ENCODE data around the gene CARD14. TPM values are rescaled to one million over a fixed set of nuclear protein-coding genes. Genes with fewer than 3 reads are reported as not detected.
"Not testable (repeated sequence)": the region's sequence is repeated elsewhere in the genome, so short reads cannot be mapped to it uniquely, and the experiment has no call there.

CARD14 gene
- total RNA-seq, 1 donor from 2014 or later = 0.60 TPM

GRCh38 chr17:80154166-80154565 is 15.7 kb upstream of the CARD14 start:
- Histone ChIP-seq H3K9me3 (ENCODE audit: low read depth) (no peaks in the 10 kb centered on the region), H3K79me2 (ENCODE audit: low read depth) (no peaks in the 10 kb centered on the region), H3K27me3 (no peaks in the 10 kb centered on the region), H2AFZ (replicated peaks) (peak overlapping the region; percentile 72), H3K4me1 (peaks cover 2% of the 10 kb centered on the region), H3K36me3 (no peaks in the 10 kb centered on the region), H3K27ac (no peak overlapping the region), H3K4me3 (no peak overlapping the region), H4K20me1 (ENCODE audit: low read depth) (no peaks in the 10 kb centered on the region), H3K9ac (no peak overlapping the region), H3F3A (ENCODE audit: low read depth) (peaks cover 16% of the 10 kb centered on the region), H3K4me2 (no peak overlapping the region)
- TF ChIP-seq EZH2phosphoT487 (IDR thresholded peaks at IDR 0.05) (no peak), CTCF (IDR thresholded peaks at IDR 0.05) (no peak), EZH2 (IDR thresholded peaks at IDR 0.05) (no peak)
- H3K4me1 Mint-ChIP-seq = peaks cover 8% of the 10 kb centered on the region
- no peak for DNase-seq (ENCODE audit: low spot score)
- H3K36me3 Mint-ChIP-seq = no peaks in the 10 kb centered on the region
- H3K27ac Mint-ChIP-seq = no peak overlapping the region
- H3K9me3 Mint-ChIP-seq = peaks cover 29% of the 10 kb centered on the region
- H3K4me3 Mint-ChIP-seq = no peak overlapping the region
- H3K27me3 Mint-ChIP-seq (ENCODE audit: insufficient read depth, low read depth) = no peaks in the 10 kb centered on the region

- Mint-ChIP-seq H3K9me3 (peaks cover 29% of the 10 kb centered on the region), H3K4me1 (peaks cover 18% of the 10 kb centered on the region)
- H3K4me3 Mint-ChIP-seq; H2AFZ ChIP-seq (replicated peaks); H3K27me3 ChIP-seq; H3K36me3 Mint-ChIP-seq; H3K36me3 ChIP-seq; H3K4me3 ChIP-seq; H3K27ac ChIP-seq; H4K20me1 ChIP-seq (ENCODE audit: low read depth); H3K4me2 ChIP-seq; H3K9me3 ChIP-seq (ENCODE audit: low read depth); DNase-seq (ENCODE audit: low spot score); H3K79me2 ChIP-seq (ENCODE audit: low read depth); H3K9ac ChIP-seq; H3K27ac Mint-ChIP-seq; H3K27me3 Mint-ChIP-seq (ENCODE audit: insufficient read depth, low read depth): not testable (repeated sequence)
- Histone ChIP-seq H3F3A (ENCODE audit: low read depth) (peaks cover 20% of the 10 kb centered on the region), H3K4me1 (peaks cover 14% of the 10 kb centered on the region)
Measured at GRCh38 chr17:80155600-80155999, 14.2 kb upstream of the CARD14 start.

- no peak overlapping the region for H3K4me2 ChIP-seq
- TF ChIP-seq CTCF (IDR thresholded peaks at IDR 0.05) (no peak), EZH2 (IDR thresholded peaks at IDR 0.05) (no peak), EZH2phosphoT487 (IDR thresholded peaks at IDR 0.05) (no peak)
- H3K4me1 ChIP-seq = peaks cover 20% of the 10 kb centered on the region
- H3K27ac ChIP-seq = no peak overlapping the region
- peaks cover 26% of the 10 kb centered on the region for H3K9me3 Mint-ChIP-seq
- no peak overlapping the region for H3K4me3 ChIP-seq
- H3K4me1 Mint-ChIP-seq = peaks cover 23% of the 10 kb centered on the region
- no peak overlapping the region for H2AFZ ChIP-seq (replicated peaks)
- H3K27me3 ChIP-seq = no peaks in the 10 kb centered on the region
- no peak for DNase-seq (ENCODE audit: low spot score)
- no peak overlapping the region for H3K9ac ChIP-seq
- H4K20me1 ChIP-seq (ENCODE audit: low read depth) = no peaks in the 10 kb centered on the region
- no peaks in the 10 kb centered on the region for H3K36me3 Mint-ChIP-seq
- H3K27me3 Mint-ChIP-seq (ENCODE audit: insufficient read depth, low read depth) = peaks cover 4% of the 10 kb centered on the region
- no peak overlapping the region for H3K4me3 Mint-ChIP-seq
- H3K79me2 ChIP-seq (ENCODE audit: low read depth) = no peaks in the 10 kb centered on the region
- peaks cover 30% of the 10 kb centered on the region for H3F3A ChIP-seq (ENCODE audit: low read depth)
- H3K9me3 ChIP-seq (ENCODE audit: low read depth) = no peaks in the 10 kb centered on the region
- H3K27ac Mint-ChIP-seq = no peak overlapping the region
- no peaks in the 10 kb centered on the region for H3K36me3 ChIP-seq
Measured at GRCh38 chr17:80158846-80159245, 11.0 kb upstream of the CARD14 start.

- peaks cover 19% of the 10 kb centered on the region for H3K4me1 Mint-ChIP-seq
- TF ChIP-seq EZH2phosphoT487 (IDR thresholded peaks at IDR 0.05) = no peak
- TF ChIP-seq CTCF (IDR thresholded peaks at IDR 0.05) = no peak
- TF ChIP-seq EZH2 (IDR thresholded peaks at IDR 0.05) = no peak
- no peak for DNase-seq (ENCODE audit: low spot score)
- H3K36me3 ChIP-seq = no peaks in the 10 kb centered on the region
- H3K4me3 ChIP-seq = no peak overlapping the region
- peak overlapping the region; percentile 70 for H2AFZ ChIP-seq (replicated peaks)
- H3K9ac ChIP-seq = no peak overlapping the region
- no peak overlapping the region for H3K27ac ChIP-seq
- no peaks in the 10 kb centered on the region for H3K9me3 ChIP-seq (ENCODE audit: low read depth)
- H3K27ac Mint-ChIP-seq = no peak overlapping the region
- H3K79me2 ChIP-seq (ENCODE audit: low read depth) = no peaks in the 10 kb centered on the region
- H3K4me3 Mint-ChIP-seq = peak overlapping the region; percentile 11
- peaks cover 18% of the 10 kb centered on the region for H3K9me3 Mint-ChIP-seq
- H3K27me3 Mint-ChIP-seq (ENCODE audit: insufficient read depth, low read depth) = peaks cover 4% of the 10 kb centered on the region
- H3K4me1 ChIP-seq = peaks cover 20% of the 10 kb centered on the region
- H3K4me2 ChIP-seq = peak overlapping the region; percentile 19
- peaks cover 29% of the 10 kb centered on the region for H3F3A ChIP-seq (ENCODE audit: low read depth)
- H4K20me1 ChIP-seq (ENCODE audit: low read depth) = no peaks in the 10 kb centered on the region
- no peaks in the 10 kb centered on the region for H3K27me3 ChIP-seq
- no peaks in the 10 kb centered on the region for H3K36me3 Mint-ChIP-seq
Measured at GRCh38 chr17:80160536-80160935, 9.3 kb upstream of the CARD14 start.
